Mononuclear cell (primary cell): ENCODE measurements around the gene MICB. TPM values are rescaled to one million over a fixed set of nuclear protein-coding genes. Genes with fewer than 3 reads are reported as not detected.
"Not testable (repeated sequence)": the region's sequence is repeated elsewhere in the genome, so short reads cannot be mapped to it uniquely, and the experiment has no call there.

Source experiments
- H3K27me3 ChIP-seq: 2 replicates; pipeline ENCODE4 v1.6.0; 2011; ENCODE audit warnings: low read length, control low read depth; ENCODE audit not compliant: insufficient read depth
- H3K4me1 ChIP-seq: 2 replicates; pipeline ENCODE4 v1.5.1; 2011; ENCODE audit warnings: mild to moderate bottlenecking, low read length, control low read depth; ENCODE audit not compliant: insufficient read depth
- H3K4me3 ChIP-seq: 2 replicates; pipeline ENCODE4 v1.5.1; 2011; ENCODE audit warnings: mild to moderate bottlenecking, low read length, moderate library complexity
- H3K9me3 ChIP-seq: 2 replicates; pipeline ENCODE4 v1.5.1; 2011; ENCODE audit warnings: low read depth, mild to moderate bottlenecking, control low read depth, low read length
- total RNA-seq: library from RNA; depleted of rRNA; stranded (reverse); fragments of >200 nt; gene quantifications from one replicate; pipeline ENCODE4 v1.2.3, GENCODE V29; 2012

Gene MICB
- total RNA-seq, 1 donor = 29.2 TPM

GRCh38 chr6:31485055-31485454 lies 12.9 kb upstream of the MICB start:
- Histone ChIP-seq H3K4me3 (no peak overlapping the region), H3K27me3 (no peaks in the 10 kb centered on the region), H3K4me1 (no peaks in the 10 kb centered on the region), H3K9me3 (no peaks in the 10 kb centered on the region)

GRCh38 chr6:31486065-31486837 lies 11.7 kb upstream of the MICB start:
- H3K9me3 ChIP-seq, H3K4me1 ChIP-seq, H3K27me3 ChIP-seq, H3K4me3 ChIP-seq: not testable (repeated sequence)

- peaks cover 15% of the 10 kb centered on the region for H3K4me1 ChIP-seq
- not testable (repeated sequence) for H3K27me3 ChIP-seq, H3K4me3 ChIP-seq, H3K9me3 ChIP-seq
Observed at GRCh38 chr6:31487674-31488073, 10.3 kb upstream of the MICB start.

- Histone ChIP-seq H3K4me1 (peaks cover 24% of the 10 kb centered on the region), H3K4me3 (no peak overlapping the region), H3K9me3 (no peaks in the 10 kb centered on the region), H3K27me3 (no peaks in the 10 kb centered on the region)
Observed at GRCh38 chr6:31489086-31489485, 8.9 kb upstream of the MICB start.

- no peaks in the 10 kb centered on the region for H3K27me3 ChIP-seq
- H3K4me3 ChIP-seq = no peak overlapping the region
- no peaks in the 10 kb centered on the region for H3K9me3 ChIP-seq
- peaks cover 27% of the 10 kb centered on the region for H3K4me1 ChIP-seq
Observed at GRCh38 chr6:31490115-31490873, 7.7 kb upstream of the MICB start.

GRCh38 chr6:31493550-31493874 lies 4.4 kb upstream of the MICB start:
- Histone ChIP-seq H3K4me1 (peaks cover 56% of the 10 kb centered on the region), H3K4me3 (peak overlapping the region; percentile 85)
- not testable (repeated sequence) for H3K27me3 ChIP-seq, H3K9me3 ChIP-seq

GRCh38 chr6:31493875-31494694 lies 3.9 kb upstream of the MICB start:
- Histone ChIP-seq H3K27me3 (no peaks in the 10 kb centered on the region), H3K4me3 (peak overlapping the region; percentile 85), H3K4me1 (peaks cover 62% of the 10 kb centered on the region), H3K9me3 (no peaks in the 10 kb centered on the region)

- Histone ChIP-seq H3K27me3 (no peaks in the 10 kb centered on the region), H3K4me3 (peak overlapping the region; percentile 85), H3K9me3 (no peaks in the 10 kb centered on the region), H3K4me1 (peaks cover 67% of the 10 kb centered on the region)
Observed at GRCh38 chr6:31495580-31495979, 2.4 kb upstream of the MICB start.

- H3K9me3 ChIP-seq, H3K27me3 ChIP-seq: not testable (repeated sequence)
- Histone ChIP-seq H3K4me1 (peaks cover 61% of the 10 kb centered on the region), H3K4me3 (peak overlapping the region; percentile 58)
Observed at GRCh38 chr6:31496826-31497225, 1.1 kb upstream of the MICB start.

GRCh38 chr6:31498748-31499147 lies 803 bp downstream of the MICB start:
- Histone ChIP-seq H3K27me3 (no peaks in the 10 kb centered on the region), H3K4me3 (no peak overlapping the region), H3K9me3 (no peaks in the 10 kb centered on the region), H3K4me1 (peaks cover 53% of the 10 kb centered on the region)

GRCh38 chr6:31499648-31500047 lies 1.7 kb downstream of the MICB start:
- H3K9me3 ChIP-seq, H3K4me3 ChIP-seq, H3K27me3 ChIP-seq: not testable (repeated sequence)
- H3K4me1 ChIP-seq = peaks cover 53% of the 10 kb centered on the region

GRCh38 chr6:31502586-31502985 lies 4.6 kb downstream of the MICB start:
- no peak overlapping the region for H3K4me3 ChIP-seq
- no peaks in the 10 kb centered on the region for H3K9me3 ChIP-seq

GRCh38 chr6:31509036-31509435 lies 11.1 kb downstream of the MICB start:
- not testable (repeated sequence) for H3K4me3 ChIP-seq, H3K4me1 ChIP-seq, H3K27me3 ChIP-seq, H3K9me3 ChIP-seq

More at GRCh38 chr6:31502586-31502985, 4.6 kb downstream of the MICB start:
- Histone ChIP-seq H3K4me1 (peaks cover 27% of the 10 kb centered on the region), H3K27me3 (no peaks in the 10 kb centered on the region)

- no peak overlapping the region for H3K4me3 ChIP-seq
- H3K9me3 ChIP-seq = no peaks in the 10 kb centered on the region
- H3K27me3 ChIP-seq = no peaks in the 10 kb centered on the region
- no peaks in the 10 kb centered on the region for H3K4me1 ChIP-seq
Observed at GRCh38 chr6:31510007-31510406, 12.1 kb downstream of the MICB start.

GRCh38 chr6:31513456-31514165 lies 15.7 kb downstream of the MICB start:
- Histone ChIP-seq H3K9me3 (no peaks in the 10 kb centered on the region), H3K4me1 (peaks cover 16% of the 10 kb centered on the region), H3K4me3 (no peak overlapping the region), H3K27me3 (no peaks in the 10 kb centered on the region)
